ENCODE measurements around the gene ARHGAP10.

The ARHGAP10 gene

DNA sequence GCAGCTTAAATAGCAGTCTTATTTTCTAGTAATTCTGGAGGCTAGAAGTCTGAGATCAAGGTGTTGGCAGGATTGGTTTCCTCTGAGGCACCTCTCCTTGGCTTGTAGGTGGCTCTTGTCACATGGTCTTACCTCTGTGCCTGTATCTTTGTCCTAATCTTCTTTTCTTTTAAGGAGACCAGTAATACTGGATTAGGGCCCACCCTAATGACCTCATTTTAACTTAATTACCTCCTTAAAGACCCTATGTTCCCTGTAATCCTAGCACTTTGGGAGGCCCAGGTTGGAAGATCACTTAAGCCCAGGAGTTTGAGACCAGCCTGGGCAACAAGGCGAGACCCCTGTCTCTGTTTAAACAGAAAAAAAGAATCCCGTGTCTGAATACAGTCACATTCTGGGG lies 38.9 kb downstream of the ARHGAP10 start:
- DNase-seq (ENCODE audit: low spot score): no peak

DNA sequence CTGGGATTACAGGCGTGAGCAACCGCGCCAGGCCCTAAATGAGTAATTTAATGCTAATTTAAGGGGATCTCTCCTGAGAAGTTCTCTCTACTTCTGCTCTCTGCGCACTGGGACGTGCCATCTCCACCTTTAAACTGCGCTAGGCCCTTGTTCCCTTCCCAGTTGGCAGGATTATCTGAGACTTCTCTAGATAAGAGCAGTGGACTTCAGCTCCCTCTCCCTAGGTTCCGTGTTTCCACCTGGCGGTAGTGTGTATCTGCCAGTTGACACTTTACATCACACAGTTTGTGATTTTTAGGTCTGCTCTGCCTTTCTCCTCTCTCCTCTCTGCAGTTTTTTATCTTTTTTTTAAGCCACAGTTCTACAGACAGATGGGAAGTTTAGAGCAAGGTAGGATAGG lies 40.2 kb downstream of the ARHGAP10 start:
- DNase-seq (ENCODE audit: low spot score): no peak

DNA sequence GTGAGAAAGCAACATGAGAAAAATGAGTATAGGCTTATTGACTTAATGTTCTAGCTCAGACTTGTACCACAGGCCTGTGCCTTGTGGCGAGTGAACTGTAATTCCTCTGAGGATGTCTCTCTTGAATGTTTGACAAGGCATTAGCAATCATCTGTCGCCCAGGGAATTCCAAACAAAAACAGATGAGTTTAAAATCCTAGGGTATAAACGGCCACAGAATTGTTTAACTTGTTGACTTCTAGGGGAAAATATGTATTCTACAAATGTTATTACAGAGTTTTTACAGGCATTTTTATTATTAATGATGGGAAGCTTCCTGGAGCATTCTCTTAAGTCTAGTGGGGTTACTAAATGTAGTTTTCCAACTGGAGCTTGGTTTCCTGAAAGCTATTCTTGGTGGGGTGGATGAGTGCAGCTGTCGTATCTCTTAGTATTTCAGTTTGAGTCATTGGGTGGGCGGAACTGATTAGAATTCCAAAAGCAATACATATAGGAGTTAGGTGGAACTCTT lies 40.6 kb downstream of the ARHGAP10 start:
- no peak for DNase-seq (ENCODE audit: low spot score)

DNA sequence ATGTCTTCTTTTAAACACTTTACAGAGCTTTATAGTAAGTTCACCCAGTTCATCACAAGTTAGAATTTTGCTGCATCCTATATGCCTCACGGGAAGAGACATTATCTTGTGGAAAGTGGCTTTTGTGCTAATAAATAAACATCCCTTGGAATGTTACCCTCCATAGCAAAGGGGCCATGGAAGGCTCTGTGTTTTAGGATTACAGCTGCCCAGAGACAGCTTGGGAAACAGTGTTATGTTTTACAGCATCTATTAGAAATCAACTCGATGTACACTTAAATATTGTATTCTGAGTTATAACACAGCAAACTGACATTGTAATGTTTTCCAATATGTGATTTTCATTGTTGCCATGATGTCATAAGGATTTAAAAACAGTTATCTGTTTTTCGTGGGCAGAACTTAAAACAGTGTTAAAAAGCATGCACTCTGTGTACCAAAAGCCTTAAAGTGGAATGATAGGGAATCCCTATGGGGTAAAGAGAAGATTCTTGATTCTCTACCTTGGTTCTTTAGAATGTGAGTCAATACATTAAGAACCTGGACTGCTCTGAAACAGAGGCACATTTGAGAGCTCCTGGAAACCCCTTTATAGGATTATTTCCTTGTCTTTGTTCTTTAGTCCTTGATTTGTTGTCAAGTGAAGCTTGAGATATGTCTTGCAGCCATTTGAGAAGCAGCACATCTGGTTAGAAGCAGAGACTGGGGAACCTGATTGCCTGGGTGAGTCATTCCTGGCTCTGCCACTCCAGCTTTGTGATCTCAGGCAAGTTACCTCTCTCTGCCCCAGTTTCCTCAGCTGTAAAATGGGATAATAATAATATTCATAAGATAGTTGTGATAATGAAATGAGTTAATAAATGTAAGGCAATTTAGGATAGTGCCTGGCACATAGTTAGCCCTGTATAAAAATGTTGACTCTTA lies 41.6 kb downstream of the ARHGAP10 start:
- no peak for DNase-seq (ENCODE audit: low spot score)

DNA sequence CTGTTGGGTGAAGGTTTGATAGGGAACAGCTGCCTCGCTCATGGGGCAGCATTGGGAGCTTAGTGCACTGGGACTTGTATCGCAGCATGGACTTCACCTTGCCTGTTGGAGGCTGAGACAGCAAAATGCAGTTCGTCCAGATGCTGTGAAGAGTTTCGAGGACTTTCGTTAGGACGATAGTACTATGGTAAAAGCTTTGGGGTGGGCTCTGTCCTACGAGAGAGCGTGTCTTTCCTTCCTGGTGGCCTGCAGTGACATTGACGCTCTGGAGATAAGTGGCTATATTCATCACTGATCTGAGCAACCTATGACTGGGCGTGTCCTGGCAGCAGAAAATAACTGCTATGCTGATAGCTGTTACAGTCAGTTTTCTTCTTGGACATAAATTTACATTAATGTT lies 44.8 kb downstream of the ARHGAP10 start:
- no peak for DNase-seq (ENCODE audit: low spot score)

DNA sequence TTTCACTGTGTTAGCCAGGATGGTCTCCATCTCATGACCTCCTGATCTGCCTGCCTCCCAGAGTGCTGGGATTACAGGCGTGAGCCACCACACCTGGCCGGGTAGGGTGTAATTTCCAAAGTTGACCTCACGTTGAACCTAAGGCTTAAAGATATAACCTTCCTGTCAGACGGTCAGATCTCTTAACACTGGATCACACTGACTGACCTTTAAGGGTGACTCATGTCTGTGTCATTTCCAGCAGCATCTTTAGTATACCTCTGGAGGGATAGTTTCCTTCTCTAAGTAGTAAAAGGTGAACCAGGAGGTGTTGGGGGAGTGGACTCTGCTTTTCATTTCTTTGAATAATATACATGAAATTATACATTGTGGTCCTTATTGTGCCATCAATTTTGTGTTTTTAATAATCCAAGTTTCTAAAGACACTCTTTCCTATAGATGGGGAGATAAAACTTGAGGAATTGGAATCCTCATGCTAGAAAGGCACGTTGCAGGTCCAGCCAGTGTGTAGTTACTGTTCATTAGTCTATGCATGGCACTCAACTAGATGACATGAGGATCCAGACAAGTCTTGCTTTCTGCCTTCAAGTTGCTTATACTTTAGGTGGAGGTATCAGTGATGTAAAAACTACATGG lies 45.7 kb downstream of the ARHGAP10 start:
- DNase-seq (ENCODE audit: low spot score): no peak

DNA sequence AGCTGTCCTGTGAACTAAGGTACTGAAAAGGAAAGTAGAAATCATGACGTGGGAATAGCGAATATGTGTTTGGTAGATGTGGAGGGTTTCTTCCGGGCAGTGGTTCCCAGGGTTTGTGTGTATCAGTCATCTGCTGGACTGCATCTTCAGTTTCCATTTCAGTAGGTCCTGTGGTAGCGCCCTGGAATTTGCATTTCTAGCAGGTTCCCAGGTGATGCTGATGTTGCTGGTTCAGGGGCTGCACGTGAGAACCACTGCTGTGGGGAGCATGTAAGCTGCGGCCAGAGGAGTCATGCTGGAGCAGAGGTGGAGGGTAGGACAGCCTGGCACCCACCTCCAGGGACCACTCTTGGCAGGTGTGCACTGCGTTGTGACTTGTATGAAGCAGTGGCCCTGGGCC lies 47.1 kb downstream of the ARHGAP10 start:
- no peak for DNase-seq (ENCODE audit: low spot score)

DNA sequence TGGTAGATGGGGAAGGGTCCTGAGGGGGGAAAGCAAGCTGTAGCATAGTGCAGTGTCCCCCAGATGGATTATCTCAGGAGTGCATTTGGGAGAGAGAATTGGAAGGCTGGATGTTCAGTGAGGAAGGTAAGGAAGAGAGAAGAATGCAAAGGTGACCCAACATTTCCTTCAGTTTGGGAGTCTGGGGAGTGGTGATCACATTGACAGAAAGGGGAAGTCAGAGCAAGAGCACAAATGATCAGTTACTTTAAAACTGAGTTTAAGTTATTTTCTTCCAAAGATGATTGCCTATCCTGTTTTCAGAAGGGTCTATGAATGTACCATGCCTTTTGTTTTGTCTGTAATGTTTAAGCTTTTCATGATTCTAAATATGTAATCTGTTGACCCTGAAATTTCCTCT lies 47.6 kb downstream of the ARHGAP10 start:
- DNase-seq (ENCODE audit: low spot score): no peak

DNA sequence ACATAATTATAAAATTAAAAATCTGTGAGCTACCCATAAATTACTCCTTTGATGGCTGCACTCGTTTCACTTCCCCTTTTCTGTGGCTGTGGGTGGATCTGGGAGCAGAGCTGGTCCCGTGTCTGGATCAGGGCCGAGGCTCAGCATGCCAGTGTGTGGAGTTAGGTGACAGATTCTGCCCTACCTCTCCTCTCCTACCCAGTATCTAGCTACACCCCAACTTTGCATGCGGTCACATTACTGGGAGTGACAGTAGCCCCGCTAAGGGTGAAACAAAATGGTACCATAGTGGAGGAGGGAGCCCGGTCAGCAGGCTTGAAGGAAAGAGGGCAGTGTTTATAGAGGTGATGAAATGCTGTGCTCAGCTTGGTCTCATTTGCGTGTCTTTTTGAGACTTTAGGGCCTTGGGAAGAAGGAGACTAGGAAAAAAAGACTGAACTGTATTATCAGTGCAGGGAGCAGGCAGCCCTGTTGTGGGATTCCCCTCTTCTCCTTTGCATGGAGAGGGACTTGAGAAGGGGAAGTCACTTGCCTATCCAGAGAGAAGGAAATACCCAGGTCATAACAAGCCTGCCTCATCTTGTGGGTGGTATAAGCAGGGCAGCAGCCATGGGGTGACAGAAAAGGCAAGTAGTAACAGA lies 48.4 kb downstream of the ARHGAP10 start:
- DNase-seq (ENCODE audit: low spot score): no peak

DNA sequence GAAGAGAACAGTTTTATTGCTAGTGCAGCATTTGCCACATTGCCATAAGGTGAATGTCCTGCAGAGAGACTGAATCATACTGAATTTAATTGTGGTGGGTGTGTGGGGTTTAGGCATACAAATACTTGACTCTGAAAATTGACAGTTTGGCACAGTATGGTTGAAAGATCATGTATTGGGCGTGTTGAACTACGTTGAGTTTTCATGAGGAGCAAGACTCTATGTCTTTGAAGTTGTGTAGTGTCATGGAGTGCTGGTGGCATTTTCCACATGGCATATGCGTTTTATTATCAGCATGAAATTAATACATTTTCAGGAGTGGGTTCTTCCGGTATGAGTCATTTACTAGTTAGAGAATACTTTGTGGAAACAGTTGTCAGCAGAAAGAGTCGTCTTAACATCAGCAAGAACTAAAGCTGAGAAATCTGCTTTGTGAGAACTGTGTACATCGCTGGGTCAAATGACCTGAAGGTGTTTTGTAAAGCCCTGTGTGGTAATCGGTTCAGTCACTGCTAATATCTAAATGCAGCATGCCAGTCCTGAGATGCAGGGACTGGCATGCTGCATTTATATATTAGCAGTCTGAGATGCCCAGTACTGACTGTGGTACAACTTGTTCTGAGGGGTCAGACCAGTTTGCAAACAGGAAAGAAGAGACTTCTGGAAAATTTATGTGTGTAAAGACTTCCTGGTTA lies 50.3 kb downstream of the ARHGAP10 start:
- no peak for DNase-seq (ENCODE audit: low spot score)

DNA sequence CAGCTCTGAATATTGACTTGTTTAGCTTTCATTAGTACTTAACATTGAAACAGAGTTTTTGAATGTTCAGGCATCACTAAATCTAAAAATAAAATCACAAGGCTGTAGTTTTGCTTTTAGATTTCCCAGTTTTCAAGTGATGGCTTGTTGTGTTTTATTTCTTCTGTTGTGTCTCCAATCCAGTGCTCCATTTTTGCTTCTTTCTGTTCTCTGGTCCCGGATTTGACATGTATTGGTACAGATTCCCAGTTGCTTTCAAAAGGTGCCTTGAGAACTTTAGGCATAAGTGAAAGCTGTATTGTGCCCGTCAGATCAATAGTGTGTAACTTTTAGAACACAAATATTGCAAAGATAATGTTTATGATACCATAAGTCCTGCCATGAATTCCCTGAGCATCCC lies 53.2 kb downstream of the ARHGAP10 start:
- DNase-seq (ENCODE audit: low spot score): no peak

DNA sequence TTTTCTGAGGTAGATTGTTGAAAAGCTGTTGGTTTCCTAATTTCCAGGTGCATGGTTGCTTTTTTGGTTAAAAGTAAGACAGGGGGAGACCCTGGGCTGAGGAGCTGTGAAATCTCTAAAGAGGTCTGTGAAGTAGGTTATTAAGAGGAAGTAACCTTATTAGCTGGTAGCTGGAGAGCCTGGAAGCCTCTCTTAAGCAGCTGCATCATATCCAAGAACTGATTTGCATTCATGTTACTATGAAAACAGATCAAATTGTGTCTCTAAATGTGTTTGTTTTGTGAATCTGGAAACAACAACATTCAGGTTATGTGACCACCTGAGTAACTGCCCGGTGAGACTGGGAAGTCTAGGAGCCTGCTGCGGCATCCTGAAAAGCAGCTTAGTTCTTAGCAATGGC lies 54.1 kb downstream of the ARHGAP10 start:
- DNase-seq (ENCODE audit: low spot score): no peak

DNA sequence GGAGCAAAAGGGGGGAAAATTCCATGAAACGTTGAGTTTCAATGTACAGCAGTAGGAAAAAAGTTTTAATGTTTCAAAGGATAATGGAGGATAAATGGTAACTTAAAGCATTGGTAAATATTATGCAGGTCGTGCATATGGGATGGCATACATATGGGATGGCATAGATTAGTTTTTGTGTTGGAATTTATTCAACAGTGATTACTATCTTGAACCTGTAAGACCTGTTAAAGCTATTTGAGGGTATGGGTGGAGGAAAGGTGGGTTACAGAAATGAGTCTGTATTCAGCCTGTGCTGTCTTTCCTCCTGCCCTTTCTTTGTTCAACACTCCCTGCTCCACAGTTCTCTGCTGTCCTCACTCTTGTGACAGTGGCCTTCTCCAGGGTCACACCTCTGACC lies 54.6 kb downstream of the ARHGAP10 start:
- DNase-seq (ENCODE audit: low spot score): no peak

DNA sequence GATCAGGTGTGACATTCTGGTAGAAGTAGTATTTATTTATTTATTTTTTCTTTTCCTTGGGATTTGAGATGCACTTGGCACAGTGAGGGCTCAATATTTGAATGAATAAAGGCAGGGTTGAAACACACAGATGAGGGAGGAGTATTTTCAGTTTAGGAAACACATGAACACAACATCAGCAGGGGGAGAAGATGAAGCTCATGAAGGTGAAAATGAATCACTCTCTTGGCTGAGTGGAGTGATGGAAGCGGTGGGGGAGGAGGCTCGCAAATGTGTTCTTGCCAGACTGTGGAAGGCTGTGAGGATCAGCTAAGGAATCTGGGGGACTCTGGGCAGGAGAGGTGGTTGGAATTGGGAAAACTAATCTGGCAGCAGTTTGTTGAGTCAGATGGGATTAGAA lies 55.3 kb downstream of the ARHGAP10 start:
- DNase-seq (ENCODE audit: low spot score): no peak

DNA sequence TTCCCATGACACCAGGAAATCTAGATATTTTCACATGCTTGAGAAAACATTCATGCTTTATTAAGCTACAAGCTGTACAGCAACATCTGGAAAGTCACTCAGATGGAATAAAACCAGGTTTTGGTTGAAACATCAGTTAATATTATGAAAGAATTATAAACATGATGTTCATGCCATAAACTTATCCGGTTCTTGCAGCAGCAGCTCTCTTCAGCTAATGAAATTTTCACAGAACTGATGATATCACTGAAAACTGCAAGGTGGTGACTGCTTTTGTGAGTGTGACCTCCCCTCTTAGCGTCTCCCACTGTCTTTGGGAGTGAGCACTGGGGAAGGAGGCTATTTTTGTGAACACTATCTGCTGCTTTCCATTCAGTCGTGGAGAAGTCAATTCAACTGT lies 56.9 kb downstream of the ARHGAP10 start:
- no peak for DNase-seq (ENCODE audit: low spot score)

DNA sequence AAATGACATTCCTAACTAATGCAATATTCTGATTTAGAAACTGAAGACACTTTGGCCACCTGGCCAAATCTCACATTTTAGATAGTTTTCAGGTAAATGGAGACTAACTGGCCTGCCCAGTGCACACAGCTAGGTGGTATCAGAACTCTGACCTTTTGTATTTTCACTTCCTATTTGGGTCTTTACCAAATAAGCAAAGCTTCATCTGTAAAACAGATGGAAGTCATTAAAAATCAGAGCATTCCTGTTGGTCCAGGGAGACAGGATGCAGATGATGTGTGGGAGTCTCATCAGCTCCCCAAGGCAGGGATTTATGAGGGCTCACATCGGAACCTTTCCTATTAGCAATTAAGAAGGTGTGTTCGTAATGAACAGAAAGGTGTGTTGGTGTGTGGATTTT lies 57.7 kb downstream of the ARHGAP10 start:
- no peak for DNase-seq (ENCODE audit: low spot score)

DNA sequence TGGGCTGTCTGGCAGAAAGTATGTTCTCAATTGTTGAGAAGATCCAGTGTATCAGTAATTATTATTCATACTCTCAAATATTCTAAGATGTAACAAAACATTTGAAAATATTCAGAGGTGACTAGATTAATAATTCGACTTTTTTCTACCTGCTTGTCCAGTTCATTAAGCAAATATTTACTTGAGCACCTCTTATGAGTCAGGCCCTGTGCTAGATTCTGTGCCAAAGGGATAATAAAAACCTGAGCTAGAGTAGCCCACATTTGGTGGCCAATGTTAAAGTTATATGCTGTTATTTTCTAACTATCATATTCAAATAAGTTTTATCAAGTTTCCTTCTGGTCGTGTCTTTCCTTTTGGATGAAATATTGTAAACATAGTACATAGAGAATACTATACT lies 58.5 kb downstream of the ARHGAP10 start:
- DNase-seq (ENCODE audit: low spot score): no peak

DNA sequence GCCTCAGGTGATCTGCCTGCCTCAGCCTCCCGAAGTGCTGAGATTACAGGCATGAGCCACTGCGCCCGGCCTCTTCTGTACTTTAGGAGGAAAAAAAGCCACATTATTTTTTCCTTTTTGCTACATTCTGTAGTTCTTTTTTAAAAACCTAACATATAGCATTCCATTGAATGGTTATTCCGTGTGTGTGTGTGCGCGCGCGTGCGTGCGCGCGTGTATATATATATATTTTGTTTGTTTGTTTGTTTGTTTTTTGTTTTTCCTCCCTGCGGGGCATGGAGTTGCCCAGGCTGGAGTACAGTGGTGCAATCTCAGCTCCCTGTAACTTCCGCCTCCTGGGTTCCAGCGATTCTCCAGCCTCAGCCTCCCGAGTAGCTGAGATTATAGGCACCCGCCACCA lies 59.5 kb downstream of the ARHGAP10 start:
- DNase-seq (ENCODE audit: low spot score): no peak

DNA sequence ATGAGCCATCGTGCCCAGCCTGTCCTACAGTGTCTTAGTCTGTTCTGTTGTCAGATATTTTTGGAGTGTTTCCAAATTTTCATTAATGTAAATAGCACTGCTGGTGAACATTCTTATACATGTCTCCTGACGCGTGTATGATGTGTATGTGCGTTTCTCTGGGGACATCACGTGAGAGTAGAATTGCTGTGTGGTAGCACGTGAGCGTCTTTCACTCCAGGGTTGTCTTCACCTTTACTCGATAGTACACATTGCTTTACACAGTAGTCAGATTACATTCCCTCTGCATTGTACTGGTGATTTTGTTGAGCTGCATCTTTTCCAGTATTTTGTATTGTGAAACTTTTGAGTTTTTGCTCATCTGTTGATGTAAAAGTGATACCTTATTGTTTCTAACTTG lies 60.0 kb downstream of the ARHGAP10 start:
- no peak for DNase-seq (ENCODE audit: low spot score)

DNA sequence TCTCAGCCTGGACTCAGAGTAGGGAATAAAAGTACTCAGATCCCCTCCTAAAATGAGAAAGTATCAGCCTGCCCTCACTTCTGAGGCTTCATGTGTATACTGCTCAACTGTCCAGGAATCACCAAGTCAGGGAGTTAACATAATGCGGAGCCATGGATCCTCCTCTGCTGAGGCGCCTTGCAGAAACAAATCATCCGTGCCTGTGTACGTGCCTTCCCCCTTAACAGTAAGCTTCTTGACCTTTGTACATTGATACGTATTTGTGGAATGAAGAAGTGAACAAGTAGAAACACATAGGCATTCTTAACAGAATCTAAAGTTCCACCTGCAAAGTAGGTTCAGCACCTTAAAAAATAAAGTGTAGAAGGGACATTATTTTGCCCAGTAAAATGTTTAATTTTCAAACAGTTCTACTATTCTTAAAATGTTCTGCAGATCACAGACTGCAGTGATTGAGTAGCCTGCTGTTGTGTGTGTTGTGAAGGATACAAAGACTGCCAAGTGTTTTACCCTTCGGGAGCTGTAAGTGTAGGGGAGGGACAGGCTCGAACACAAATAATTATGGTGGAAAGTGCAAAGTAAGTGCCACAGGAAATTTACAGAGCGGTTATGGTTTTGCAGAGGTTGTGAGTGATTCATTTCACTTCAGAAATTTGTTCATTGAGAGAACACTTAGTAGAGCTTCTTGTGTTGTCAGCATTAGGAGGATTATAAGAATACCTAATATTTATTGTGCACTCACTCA lies 61.9 kb downstream of the ARHGAP10 start:
- DNase-seq (ENCODE audit: low spot score): no peak

DNA sequence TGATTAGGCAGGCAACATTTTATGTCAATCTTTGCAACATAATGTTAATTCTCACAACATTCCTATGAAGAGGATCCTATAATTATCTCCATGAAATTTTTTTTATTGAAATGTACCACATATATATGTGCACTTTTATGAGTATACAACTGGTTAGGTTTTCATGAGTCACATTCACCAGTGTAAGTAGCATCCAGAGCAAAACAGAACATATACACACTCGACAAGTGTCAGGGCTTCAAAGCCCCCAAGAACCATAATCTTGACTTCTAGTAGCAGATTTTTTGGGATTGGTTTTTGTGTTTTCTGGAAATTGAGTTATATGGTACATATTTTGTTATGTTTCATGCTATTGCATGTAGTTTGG lies 62.4 kb downstream of the ARHGAP10 start:
- no peak for DNase-seq (ENCODE audit: low spot score)
